Activated T-cell treated with anti-CD3 and anti-CD28 coated beads for 1 hour (primary cell): Measurements from ENCODE around the gene BICRA.
A peak's percentile ranks its signal among the peaks of the same experiment; 100 is the strongest.
"Not testable (repeated sequence)": the region's sequence is repeated elsewhere in the genome, so short reads cannot be mapped to it uniquely, and the experiment has no call there.

Experiments
- DNase-seq: peaks from one replicate; pipeline ENCODE4 v3.0.0-alpha.2; 2020; ENCODE audit warnings: low read depth

BICRA gene

GRCh38 chr19:47608969-47609905 is at the start of gene BICRA:
TSS of gene BICRA (plus strand) at chr19:47609134. CDS start at chr19:47673575, 64,441 bp downstream.
- peak; percentile 78 for DNase-seq

GRCh38 chr19:47560999-47561398 is 47.9 kb upstream of the BICRA start:
- DNase-seq, result no peak

GRCh38 chr19:47561440-47562057 is 47.4 kb upstream of the BICRA start:
- no peak for DNase-seq

GRCh38 chr19:47564081-47564480 is 44.9 kb upstream of the BICRA start:
- DNase-seq, result no peak

- no peak for DNase-seq
These were observed 39.6 kb upstream of the BICRA start for GRCh38 chr19:47569331-47569730.

- no peak for DNase-seq
These were observed 36.3 kb upstream of the BICRA start for GRCh38 chr19:47572635-47573034.

- peak; percentile 82 for DNase-seq
These were observed 35.6 kb upstream of the BICRA start, which contains the start of gene ZNF541 for GRCh38 chr19:47573071-47574026. TSS of gene ZNF541 (minus strand) at chr19:47573148. CDS start at chr19:47555856, 17,292 bp downstream.

GRCh38 chr19:47580397-47580796 is 28.5 kb upstream of the BICRA start:
- no peak for DNase-seq

- DNase-seq, result no peak
These were observed 27.2 kb upstream of the BICRA start for GRCh38 chr19:47581605-47582319.

- no peak for DNase-seq
These were observed 26.5 kb upstream of the BICRA start for GRCh38 chr19:47582320-47582909.

GRCh38 chr19:47583161-47583560 is 25.8 kb upstream of the BICRA start:
- DNase-seq, result not testable (repeated sequence)

- no peak for DNase-seq
These were observed 21.6 kb upstream of the BICRA start for GRCh38 chr19:47587295-47587694.

- DNase-seq, result no peak
These were observed 19.1 kb upstream of the BICRA start for GRCh38 chr19:47589824-47590223.

- no peak for DNase-seq
These were observed 15.1 kb upstream of the BICRA start for GRCh38 chr19:47593860-47594259.

GRCh38 chr19:47595944-47596343 is 13.0 kb upstream of the BICRA start:
- DNase-seq, result no peak

GRCh38 chr19:47598407-47599349 is 10.3 kb upstream of the BICRA start:
- DNase-seq, result no peak

GRCh38 chr19:47599671-47600245 is 9.2 kb upstream of the BICRA start:
- not testable (repeated sequence) for DNase-seq

GRCh38 chr19:47600246-47601179 is 8.4 kb upstream of the BICRA start:
- peak; percentile 99 for DNase-seq
